Adrenal gland (tissue), 12 donors: ENCODE results near the gene CEP250. TPM values are rescaled to one million over a fixed set of nuclear protein-coding genes. Genes with fewer than 3 reads are reported as not detected.
"Not testable (repeated sequence)": the region's sequence is repeated elsewhere in the genome, so short reads cannot be mapped to it uniquely, and the experiment has no call there.

Experiments used
- DNase-seq, 7 donors: peaks; one replicate each; pipeline ENCODE4 v3.0.0-alpha.2; 2019 to 2020
- H3K27ac ChIP-seq, 5 donors: fragments of 200-600 bp; sonication (generic) in 4 of 5; 1 replicate in 3 of 5; 2 replicates in 2 of 5; pipeline versions ENCODE4 v1.5.1 to v1.8.0; 2016 to 2020; ENCODE audit warnings: mild to moderate bottlenecking in 1 of 5
- H3K27me3 ChIP-seq: fragments of 200-600 bp; 2 replicates; pipeline ENCODE4 v1.8.0; 2021
- H3K36me3 ChIP-seq, 2 donors: fragments of 200-600 bp; replicated peaks in 1 of 2; 1 replicate in 1 of 2; 2 replicates in 1 of 2; pipeline versions ENCODE4 v1.5.1 to v1.8.0; 2018 to 2022
- H3K4me1 ChIP-seq, 2 donors: fragments of 200-600 bp; replicated peaks in 1 of 2; 1 replicate in 1 of 2; 2 replicates in 1 of 2; pipeline versions ENCODE4 v1.5.1 to v1.8.0; 2018 to 2021
- H3K4me3 ChIP-seq, 4 donors: fragments of 200-600 bp; sonication (generic) in 3 of 4; one replicate each; pipeline ENCODE4 v1.5.1; 2016 to 2018
- H3K9me3 ChIP-seq, 3 donors: fragments of 200-600 bp; sonication (generic) in 1 of 3; replicated peaks in 1 of 3; 1 replicate in 2 of 3; 2 replicates in 1 of 3; pipeline versions ENCODE4 v1.5.1 to v1.8.0; 2016 to 2021
- CTCF ChIP-seq, 6 experiments: fragments of 450-650 bp in 4 of 6; fragments of 200-600 bp in 2 of 6; sonication (generic) in 1 of 6; IDR thresholded peaks; 1 replicate in 5 of 6; 2 replicates in 1 of 6; pipeline versions ENCODE4 v1.5.1 to v1.8.0; 2016 to 2021; ENCODE audit warnings: antibody characterized with exemption in 6 of 6, mild to moderate bottlenecking in 2 of 6, moderate library complexity in 1 of 6
- POLR2A ChIP-seq, 2 donors: fragments of 450-650 bp; IDR thresholded peaks; one replicate each; pipeline ENCODE4 v1.6.1; 2017; ENCODE audit warnings: antibody characterized with exemption in 2 of 2, mild to moderate bottlenecking in 2 of 2, moderate library complexity in 1 of 2
- WGBS, 4 donors: extraction: QIAGEN DNeasy Blood & Tissue Kit in 2 of 4; methylation state at CpG; one replicate each; pipeline versions ENCODE4 v1.1.5 to v1.1.7; 2013 to 2017; 5-methylcytosine and 5-hydroxymethylcytosine counted together
- intact Hi-C, 2 donors: fragments of 100-400 bp; cut with DNase I; formaldehyde crosslinking; loops; one replicate each; pipeline versions ENCODE4 v1.14.1 to v1.15.0; 2022 to 2023
- polyA plus RNA-seq, 3 donors: library from polyadenylated mRNA; stranded (reverse); fragments of 200-250 nt in 2 of 3; fragments of 350-450 nt in 1 of 3; fragmentation: Illumina TruSeq in 1 of 3; extraction: RNeasy Lipid Tissue Mini Kit (QIAGEN cat#74804) in 1 of 3; gene quantifications; one replicate each; pipeline ENCODE4 v1.2.3, GENCODE V29; 2013 to 2014
- total RNA-seq, 9 donors: library from RNA; depleted of rRNA in 4 of 9; stranded (reverse); fragments of >200 nt in 4 of 9; fragments of 120-200 nt in 1 of 9; fragmentation: NEBNext Ultra II Directional in 1 of 9; extraction: Animal tissue kit (Norgen Biotek cat#: 25700) in 1 of 9; gene quantifications; one replicate each; pipeline versions ENCODE4 v1.1.0 to v1.2.4, GENCODE V29; 2013 to 2023
- donor health status: healthy with polysubstance abuse.
- donor health status: Bipolar disorder and iron deficiency.
- donor health status: DM: yes; HTN: yes; CAD: no.
- donor health status: DM: no; HTN: no; CAD: no.
- donor health status: DM: no; HTN: no; CAD: no.
- donor health status: DM: yes; HTN: yes; CAD: no.

Gene CEP250
- total and polyA plus RNA-seq, 12 donors = 12.6 to 49.8 (median 26.0) TPM

GRCh38 chr20:35453647-35454046 lies 1.8 kb upstream of the CEP250 start:
- DNase-seq = no peak
- WGBS, 4 donors = 86 to 92% (median 90%) methylated on average over 7 of the region's 7 CpGs
- H3K4me3 ChIP-seq = no peak overlapping the region

GRCh38 chr20:35456700-35457099 lies 1.3 kb downstream of the CEP250 start:
- H3K9me3 ChIP-seq, H3K27ac ChIP-seq, H3K27me3 ChIP-seq, DNase-seq, H3K4me3 ChIP-seq, H3K36me3 ChIP-seq, intact Hi-C loops: not testable (repeated sequence)
- WGBS, 4 donors = 98 to 99% (median 98%) methylated on average over 7 of the region's 7 CpGs
- peaks cover 0 to 14% of the 10 kb centered on the region in 2 donors for H3K4me1 ChIP-seq

More at GRCh38 chr20:35453647-35454046, 1.8 kb upstream of the CEP250 start:
- Histone ChIP-seq H3K27me3 (no peaks in the 10 kb centered on the region), H3K4me1 (peaks cover 0 to 14% of the 10 kb centered on the region in 2 donors), H3K36me3 (no peaks in the 10 kb centered on the region), H3K27ac (no peak overlapping the region), H3K9me3 (no peaks in the 10 kb centered on the region)
- intact Hi-C loops = no loop called here
- TF ChIP-seq POLR2A (IDR thresholded peaks at IDR 0.05) (no peak), CTCF (IDR thresholded peaks at IDR 0.05) (no peak)

GRCh38 chr20:35457539-35457938 lies 2.1 kb downstream of the CEP250 start:
- WGBS, 4 donors = 68 to 79% (median 78%) methylated on average over 2 of the region's 2 CpGs
- DNase-seq, H3K27ac ChIP-seq, H3K36me3 ChIP-seq, H3K27me3 ChIP-seq, H3K4me3 ChIP-seq, intact Hi-C loops, H3K9me3 ChIP-seq: not testable (repeated sequence)
- H3K4me1 ChIP-seq = peaks cover 0 to 14% of the 10 kb centered on the region in 2 donors

GRCh38 chr20:35458388-35458787 lies 3.0 kb downstream of the CEP250 start:
- Histone ChIP-seq H3K4me1 (peaks cover 0 to 14% of the 10 kb centered on the region in 2 donors), H3K9me3 (no peaks in the 10 kb centered on the region), H3K36me3 (peaks cover 0 to 15% of the 10 kb centered on the region in 2 donors), H3K27ac (no peak overlapping the region), H3K4me3 (no peak overlapping the region), H3K27me3 (no peaks in the 10 kb centered on the region)
- TF ChIP-seq CTCF (IDR thresholded peaks at IDR 0.05) = no peak
- no peak for TF ChIP-seq POLR2A (IDR thresholded peaks at IDR 0.05)
- no peak for DNase-seq
- intact Hi-C loops = no loop called here

- intact Hi-C loops = loop anchor here (10.0 kb wide), 2 partner anchors 203 to 233 kb away; partner anchors contain the start of genes CPNE1 (in 1 of the 2), NFS1 (in 1 of the 2), RBM12 (in 1 of the 2) and ROMO1 (in 1 of the 2)
Measured at GRCh38 chr20:35461620-35462019, 6.2 kb downstream of the CEP250 start.

More at GRCh38 chr20:35461620-35462019, 6.2 kb downstream of the CEP250 start:
- H3K27me3 ChIP-seq = no peaks in the 10 kb centered on the region
- TF ChIP-seq POLR2A (IDR thresholded peaks at IDR 0.05) = no peak
- TF ChIP-seq CTCF (IDR thresholded peaks at IDR 0.05) = no peak
- no peak for DNase-seq
- H3K27ac ChIP-seq = no peak overlapping the region
- WGBS, 4 donors = 81 to 87% (median 85%) methylated on average over 3 of the region's 3 CpGs
- peaks cover 0 to 15% of the 10 kb centered on the region in 2 donors for H3K36me3 ChIP-seq
- H3K4me1 ChIP-seq = no peaks in the 10 kb centered on the region
- H3K9me3 ChIP-seq = no peaks in the 10 kb centered on the region
- no peak overlapping the region for H3K4me3 ChIP-seq
